GM21526 (cell line): ENCODE data around the gene KCNJ15.

Source experiments
- ATAC-seq: cut with Tn5 transposase; IDR thresholded peaks from one replicate; pipeline ENCODE4 v1.9.1; 2021; ENCODE audit warnings: moderate library complexity; ENCODE audit not compliant: unreplicated experiment, low FRiP score

KCNJ15 gene

DNA sequence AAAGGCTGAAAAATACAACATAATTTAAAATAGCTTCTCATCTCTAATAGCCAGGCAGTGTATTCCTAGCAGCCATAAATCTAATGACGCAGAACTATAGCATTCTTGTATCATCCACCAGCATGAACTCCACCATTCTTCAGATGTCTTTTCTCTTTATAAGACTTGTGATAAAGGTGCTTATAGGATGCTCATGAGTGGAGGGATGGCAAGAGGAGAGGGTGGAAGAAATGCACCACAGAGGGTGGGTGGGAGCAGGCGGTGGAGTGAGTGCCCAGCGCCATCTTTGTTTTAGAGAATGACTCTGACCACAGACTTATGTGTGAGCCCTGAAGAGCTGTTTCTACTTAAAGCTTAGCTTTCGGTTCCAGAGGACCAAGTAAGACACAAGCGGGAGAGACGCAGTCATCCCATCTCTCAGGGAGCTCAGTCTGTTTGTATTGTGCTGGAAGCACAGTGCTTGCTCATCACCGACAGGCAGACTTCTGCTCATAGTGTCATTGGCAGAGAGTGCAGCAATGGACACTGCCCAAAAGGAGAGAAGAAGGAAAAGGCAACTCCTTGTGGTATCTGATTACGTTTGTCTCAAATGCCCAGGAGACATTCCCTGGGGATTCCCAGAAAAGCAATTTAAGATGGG lies 65.6 kb downstream of the KCNJ15 start:
- ATAC-seq, result no peak

DNA sequence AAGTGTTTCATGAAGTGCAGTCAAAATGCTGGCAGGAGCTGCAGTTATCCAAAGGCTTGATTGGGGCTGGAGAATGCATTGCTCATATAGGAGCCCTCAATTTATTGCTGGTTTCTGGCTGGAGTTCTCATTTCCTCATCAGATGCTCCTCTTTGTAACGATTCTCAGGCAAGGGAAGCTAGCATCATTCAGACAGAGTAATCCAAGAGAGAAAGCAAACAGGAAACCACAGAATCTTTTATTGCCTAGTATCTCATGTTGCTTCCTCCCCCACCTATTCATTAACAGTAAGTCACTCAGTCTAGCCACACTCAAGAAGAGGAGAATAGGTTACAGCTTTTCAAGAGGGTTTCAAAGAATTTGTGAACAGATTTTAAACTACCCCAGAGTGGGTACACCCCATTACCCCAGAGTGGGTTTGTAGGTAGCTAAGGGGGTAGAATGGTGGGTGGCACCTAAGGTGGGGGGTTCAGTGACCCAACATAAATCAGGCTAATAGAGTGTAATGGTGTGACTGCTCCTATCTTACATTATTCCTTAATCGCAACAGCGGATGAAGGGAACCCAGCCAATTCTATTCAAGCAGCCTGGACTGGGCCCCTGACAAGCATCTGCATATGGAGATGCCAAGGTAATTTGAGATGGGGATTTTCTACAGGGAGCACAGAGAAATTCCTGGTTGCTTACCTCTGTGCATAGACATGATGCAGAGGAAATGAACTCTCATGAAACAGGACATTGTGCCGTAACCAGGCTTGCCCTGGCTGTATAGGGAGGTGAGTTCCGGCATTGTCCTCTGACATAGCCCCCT lies 67.1 kb downstream of the KCNJ15 start:
- ATAC-seq, result no peak

DNA sequence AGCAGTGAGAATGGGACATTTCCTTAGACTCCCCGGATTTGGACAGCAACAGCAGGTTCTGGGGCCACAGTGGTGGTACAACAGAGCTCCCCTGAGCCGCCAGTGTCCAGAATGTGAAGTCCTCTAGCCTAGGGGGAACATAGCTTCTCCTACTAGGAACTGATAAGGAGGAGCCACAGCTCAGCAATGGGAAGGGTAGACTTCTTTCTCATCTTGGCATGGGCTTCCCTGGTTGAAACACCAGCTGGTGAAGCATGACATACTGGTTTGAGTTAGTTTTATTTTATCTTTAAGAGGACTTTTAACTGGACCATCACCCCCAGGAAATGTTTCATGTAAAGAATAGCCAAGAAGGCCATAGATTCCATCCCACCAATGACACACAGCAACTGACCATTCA lies 68.4 kb downstream of the KCNJ15 start:
- no peak for ATAC-seq

DNA sequence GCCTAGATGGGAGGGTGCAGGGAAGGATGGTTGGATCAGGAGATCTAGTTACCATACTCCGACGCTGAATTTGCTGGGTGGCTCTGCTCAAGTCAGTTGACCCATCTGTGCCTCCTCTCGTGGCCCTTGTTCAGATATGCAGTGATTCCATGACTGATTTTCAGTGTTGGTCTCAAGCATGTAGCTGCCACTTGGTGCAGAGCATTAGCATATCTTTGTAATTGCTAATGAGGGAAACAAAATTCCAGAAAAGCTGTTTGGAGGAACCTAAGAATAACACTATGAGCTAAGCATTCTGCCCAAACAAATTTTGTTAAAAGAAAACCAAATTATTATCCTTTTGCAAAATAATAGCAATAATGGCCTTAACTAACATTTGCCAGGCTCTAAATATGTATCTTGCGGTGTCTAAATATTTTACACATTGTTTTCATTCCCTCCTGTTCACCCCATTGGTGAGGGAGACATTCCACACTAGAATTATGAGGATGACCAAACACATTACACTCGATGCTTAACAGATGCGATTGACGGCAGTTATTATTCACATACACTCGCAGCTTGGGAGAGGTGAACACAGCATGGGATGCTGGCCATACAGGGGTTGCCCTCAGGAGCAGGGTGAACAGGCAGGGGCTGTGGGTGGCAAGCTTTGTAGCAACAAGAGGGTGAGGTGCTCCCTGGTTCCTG lies 69.1 kb downstream of the KCNJ15 start:
- no peak for ATAC-seq

DNA sequence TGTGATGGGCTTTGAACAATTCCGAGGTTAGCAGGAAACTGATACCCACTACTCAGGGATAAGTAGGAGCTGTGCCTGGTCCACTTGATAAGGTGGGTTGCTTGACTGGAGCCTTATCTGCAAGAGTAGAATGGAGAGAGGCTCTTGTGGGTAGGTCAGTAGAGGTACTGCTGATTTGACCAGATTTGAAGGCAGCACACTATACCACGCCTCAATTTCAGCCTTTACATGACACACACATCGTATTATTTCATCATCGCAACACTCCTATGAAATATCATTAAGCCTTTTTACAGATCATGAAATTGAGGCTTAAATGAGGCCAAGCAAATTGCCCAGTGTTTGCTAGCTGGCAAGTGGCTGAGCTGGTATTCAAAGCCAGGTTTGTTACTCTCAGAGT lies 69.6 kb downstream of the KCNJ15 start:
- ATAC-seq, result no peak

DNA sequence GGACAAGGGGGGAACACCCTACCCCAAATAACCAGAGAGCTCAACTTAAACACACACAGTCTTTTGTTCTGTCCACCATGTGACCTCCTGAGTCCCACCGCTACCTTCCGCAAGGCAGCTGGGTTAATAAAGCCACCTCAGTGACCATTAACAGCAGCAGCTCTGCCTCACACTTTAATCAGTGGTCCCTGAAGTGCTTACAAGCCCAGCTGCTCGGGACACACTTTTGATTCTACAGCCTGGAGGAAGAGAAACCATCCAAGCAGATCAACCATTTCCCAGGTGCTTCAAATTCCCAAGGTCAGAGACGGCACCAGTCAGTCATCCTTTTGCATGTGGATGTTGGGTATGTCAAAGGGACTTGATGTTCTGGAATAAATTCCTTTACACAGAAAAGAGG lies 70.1 kb downstream of the KCNJ15 start:
- ATAC-seq, result no peak

DNA sequence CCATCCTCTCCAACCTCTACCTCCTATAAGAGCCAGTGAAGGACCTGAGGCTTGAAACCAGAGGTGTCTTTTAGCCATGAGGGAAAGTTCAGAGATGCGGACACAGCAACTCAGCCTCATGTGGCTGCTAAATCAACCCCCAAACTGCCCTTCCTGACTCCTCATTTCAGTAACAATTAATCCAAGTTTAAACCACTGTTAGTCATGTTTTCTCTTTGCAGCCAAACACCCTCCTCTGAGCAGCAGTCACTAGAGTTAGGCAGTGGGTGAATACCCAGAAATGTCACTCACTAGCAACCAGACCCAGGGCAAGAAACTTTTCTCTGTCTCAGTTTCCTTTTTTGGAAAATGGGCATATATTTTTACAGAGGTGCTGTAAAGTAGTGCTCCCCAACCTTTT lies 71.2 kb downstream of the KCNJ15 start:
- no peak for ATAC-seq

DNA sequence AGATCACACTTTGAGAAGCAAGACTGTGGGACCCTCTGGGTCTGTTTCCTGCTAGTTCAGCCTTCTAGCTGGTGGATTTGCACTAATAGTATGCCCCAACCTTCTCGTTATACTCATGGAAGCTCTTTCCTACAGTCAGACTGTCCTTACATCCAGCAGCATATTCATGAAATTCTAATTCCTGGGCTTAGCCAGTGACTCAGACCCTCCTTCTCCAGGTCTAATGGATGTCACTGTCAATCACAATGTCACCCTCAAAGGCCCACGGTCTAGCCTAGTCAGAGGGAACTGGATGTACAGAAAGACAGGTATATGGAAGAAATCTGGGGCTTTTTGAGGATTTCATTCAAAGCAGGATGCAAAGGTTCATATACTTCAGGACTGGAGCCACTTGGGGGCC lies 72.4 kb downstream of the KCNJ15 start:
- no peak for ATAC-seq

DNA sequence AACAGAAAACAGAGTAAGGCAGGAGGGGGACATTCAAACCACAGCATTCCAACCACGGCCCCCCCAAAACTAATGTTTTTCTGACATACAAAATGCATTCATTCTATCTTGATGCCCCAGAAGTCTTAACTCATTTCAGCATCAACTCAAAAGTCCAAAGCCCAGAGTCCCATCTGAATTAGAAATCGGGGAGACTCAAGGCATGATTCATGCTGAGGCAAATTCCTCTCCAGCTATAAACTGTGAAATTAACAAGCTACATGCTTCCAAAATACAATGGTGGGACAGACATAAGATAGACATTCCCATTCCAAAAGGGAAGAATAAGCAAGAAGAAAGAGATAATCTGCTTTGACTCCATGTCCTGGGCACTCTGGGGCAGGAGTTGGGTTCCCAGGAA lies 73.9 kb downstream of the KCNJ15 start:
- ATAC-seq, result no peak

DNA sequence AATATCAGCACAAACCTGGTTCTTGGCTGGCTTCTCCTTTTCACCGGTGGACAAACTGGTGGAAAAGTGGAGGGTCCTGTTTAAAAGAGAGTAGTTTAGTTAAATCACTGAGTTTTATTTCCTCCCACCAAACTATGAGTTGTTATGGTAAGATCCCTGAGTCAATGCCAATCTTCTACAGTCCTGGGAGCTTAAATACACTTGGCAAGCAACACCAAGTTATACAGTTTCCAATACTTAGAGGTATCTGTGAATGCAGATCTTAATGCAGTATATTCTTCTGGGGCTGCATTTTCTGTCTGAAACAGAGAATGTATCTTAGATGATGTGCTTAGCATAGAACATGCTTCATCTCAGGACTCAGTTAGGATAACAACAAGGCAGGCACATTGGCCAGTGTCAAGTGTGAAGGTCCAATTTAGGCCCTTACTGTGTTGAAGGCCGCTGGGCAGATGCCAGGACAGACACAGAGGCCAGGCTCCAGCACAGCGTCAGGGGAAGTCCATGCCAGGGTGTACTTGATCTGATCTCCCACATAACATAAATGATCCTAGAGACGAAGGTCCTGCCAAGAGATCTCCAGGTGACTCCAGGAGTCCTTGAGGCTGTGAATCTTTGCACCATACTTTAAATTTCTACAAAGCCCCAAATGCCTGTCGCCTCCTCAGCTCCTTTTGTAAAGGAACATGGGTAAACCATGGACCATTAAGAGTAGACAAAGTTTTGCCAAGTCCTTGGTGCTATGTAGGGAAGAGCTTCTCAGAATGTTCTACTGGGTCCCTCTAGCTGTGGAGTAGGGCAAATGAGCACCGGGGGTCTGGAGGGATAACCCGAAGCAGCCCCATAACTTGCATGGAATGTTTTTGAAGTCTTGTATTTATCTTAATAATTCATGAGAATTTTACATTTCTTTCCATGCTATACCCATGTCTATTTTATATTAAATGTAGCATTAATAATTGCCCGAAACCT lies 76.8 kb downstream of the KCNJ15 start:
- ATAC-seq, result no peak

DNA sequence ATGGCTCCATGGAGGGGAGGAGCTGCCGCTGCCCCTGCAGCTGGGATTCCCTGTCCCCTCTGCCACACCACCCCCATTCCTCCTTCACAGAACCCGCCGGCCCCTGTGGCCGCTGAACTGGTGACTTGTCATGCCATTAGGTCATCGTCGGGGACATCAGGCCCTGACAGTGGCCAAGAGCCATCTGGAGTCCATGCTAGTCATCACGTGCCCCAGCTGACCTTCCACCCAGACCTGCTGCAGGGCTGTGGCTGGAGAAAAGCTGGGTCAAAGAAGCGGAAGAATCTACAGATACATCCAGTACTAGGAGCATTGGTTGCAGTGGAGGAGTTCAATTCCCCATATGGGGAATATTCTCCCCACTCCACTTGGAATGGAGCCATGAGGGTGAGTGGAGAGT lies 78.1 kb downstream of the KCNJ15 start:
- ATAC-seq, result no peak

DNA sequence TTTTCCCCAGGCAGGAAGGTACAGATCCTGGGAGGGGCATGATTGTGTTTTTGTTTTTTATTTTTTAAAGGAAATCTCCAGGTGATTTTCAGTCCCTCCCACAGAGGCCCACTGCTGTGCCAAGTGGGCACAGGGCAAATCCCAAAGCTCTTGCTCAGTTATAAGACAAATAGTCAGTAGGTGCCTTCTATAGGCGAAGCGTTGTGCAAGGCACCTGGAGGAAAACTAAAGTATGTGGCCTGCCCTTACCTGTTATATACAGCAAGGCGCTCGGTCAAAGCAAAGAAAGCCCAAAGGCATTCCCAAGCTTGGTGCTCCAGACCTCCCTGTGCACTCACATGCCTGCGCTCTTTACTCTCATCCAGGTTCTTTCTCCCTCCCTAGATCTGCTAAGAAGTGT lies 81.0 kb downstream of the KCNJ15 start:
- ATAC-seq, result no peak

DNA sequence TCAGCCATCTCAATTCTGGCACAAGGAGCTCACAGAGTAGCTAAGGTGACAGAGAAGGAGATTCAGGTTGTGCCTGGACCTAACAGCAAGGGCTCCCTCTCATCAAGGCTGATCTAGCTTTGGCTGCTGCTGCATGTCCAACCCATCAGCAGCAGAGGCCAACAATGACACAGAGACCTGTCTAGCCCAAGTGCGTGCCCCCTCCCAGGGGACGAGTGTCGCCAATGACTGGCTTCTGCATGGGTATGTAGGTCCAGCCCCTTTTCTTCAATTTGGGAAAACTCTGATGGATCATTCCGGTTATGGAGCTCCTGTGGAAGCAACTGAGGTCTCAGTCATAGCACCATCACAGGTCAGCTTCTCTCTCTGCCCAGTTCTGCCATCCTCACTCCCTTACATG lies 83.3 kb downstream of the KCNJ15 start:
- ATAC-seq, result no peak

DNA sequence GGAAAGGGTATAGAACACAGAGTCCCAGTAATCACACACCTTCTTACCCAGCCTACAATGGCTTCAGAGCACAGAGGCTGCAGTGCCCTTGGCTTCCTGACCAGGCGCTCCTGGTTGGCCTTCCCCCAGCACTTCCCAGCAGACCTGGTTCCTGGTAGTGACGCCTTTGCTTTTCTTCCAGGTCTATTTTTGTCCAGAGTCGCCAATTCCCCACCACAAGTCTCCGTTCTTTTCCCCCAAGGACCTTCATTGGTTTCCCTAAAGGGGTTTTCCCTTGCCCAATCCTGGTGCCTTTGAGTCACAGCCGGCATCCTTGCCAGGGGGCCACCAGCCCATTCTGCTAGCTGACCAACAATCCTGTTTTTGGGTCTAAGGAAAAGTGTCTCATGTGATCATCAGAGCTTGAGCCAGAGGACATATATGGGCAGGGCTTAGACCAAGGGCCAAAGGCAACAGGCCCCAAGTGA lies 84.8 kb downstream of the KCNJ15 start:
- no peak for ATAC-seq

DNA sequence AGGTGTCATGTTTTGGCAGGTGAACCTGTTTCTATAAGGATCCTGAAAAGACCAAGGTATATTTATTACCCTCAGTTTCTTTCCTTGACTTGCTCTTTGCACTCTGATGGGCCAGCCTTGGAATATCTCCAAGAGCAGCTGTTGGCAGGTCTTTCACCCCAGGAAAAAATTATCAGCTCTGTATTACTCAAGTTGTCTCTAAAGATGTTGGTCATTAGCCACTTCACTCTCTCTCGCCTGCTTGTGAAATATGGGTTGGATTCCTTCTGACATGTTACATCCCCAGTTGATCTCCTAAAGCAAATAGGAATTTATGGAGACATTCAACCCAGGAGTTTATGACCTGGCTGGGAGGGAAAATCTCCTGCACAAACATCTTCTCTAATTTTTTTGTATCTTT lies 85.9 kb downstream of the KCNJ15 start:
- no peak for ATAC-seq

DNA sequence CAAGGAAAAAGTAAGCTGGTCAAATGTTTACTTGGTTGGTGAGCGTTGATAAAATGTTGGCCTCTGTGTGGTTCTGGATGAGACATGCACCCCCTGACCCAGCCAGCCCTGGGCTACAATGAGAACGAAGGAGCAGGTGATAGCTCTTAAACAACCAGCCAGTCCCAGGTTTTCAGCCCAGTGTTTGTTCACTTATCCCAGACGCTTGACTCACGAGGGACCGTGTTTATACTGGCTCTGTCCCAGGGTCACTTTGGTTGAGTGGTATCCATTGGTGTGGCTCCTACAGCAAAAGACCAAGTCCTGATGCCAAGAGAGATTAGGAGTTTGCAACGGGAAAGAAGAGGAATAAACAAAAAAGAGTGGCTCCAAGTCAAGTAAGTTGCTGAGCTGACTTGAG lies 86.9 kb downstream of the KCNJ15 start:
- no peak for ATAC-seq

DNA sequence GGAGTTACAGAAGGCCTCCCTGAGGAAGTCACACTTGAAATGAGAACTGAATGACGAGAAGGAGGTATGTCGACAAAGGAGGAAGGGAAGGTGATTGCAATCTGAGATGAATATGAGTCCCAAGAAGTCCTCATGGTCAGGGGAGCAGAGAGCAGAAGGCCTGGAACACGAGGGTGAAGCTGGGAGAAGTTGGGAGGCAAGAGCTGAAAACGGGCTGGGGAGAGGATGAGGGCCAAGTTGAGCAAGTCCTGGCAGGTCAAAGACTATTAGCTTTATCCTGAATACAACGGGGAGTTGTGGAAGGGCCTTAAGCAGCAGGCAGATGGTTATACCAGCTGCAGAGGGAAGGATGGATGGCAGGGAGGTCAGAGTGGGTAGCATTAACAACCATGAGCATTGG lies 89.5 kb downstream of the KCNJ15 start:
- no peak for ATAC-seq

DNA sequence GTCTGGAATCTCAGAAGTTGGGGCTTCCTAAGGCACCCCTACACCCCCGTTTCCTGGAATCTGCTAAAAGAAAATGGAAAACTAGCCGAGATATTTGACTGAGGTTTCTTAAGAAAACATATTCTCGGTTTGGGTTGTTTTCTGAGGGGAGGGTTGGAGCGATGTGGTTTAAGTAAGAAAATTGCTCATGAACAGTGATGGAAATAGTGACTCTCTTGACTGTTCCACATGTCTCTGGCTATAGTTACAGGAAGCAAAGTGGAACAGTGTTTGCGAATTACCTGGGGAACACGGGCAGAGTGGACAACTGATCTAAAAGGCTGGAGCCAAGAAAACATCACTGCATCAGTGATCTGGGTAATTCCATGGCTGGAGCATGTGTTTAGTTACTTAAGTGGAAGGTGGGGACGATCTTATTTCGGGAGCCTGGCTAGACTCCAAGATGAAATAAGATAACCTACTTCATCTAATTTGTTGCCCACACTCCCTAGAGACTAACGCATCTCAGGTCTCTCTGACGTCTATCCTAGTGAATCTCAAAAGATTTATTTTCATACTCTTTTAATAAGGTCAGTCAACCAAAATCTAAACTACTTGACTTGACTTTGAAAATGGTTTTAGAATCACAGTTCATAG lies 92.4 kb downstream of the KCNJ15 start:
- ATAC-seq, result no peak

DNA sequence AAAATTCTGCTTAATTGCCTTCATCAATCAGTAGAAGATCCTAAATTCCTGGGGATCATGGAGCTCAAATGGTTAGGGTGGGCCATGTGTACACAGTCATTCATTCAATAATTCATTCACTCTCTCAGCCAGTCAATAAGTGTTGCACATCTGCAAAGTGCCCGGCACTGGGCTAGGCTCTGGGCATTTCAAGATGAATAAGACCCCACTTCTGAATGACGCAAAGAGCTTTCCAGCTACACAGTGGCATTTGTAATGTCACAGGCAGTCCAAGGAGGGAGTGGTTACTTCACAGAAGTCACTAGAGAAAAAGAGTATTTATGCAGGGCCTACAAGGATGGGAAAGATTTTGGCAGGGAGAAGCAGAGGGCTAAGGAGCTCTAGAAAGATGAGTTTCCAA lies 93.2 kb downstream of the KCNJ15 start:
- no peak for ATAC-seq

DNA sequence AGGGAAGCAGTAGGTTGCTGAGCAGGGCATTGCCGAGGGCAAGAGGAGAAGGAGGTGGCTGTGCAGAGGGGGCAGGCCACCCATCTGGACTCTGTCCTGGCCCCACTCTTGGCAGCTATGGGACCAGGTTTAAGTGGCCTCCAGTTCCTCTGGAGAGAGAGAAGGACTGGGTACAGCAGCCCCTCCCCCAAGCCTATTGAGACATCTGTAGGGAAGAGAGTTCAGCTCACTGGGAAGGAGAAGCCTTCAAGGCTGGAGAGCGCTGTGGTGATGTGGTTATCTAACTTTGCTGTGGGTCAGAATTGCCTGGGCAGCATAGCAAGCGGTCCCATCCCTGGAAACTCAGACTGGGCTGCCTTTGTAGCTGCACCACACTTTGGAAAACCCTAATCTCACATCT lies 93.9 kb downstream of the KCNJ15 start:
- ATAC-seq, result no peak
